Stimulated activated naive B cell treated with anti-CD40 and anti-IgM and Interleukin-4, amounts not matched to agents 10 μg/mL and 1 μg/mL and 100 μg/mL, for 72 hours (primary cell): ENCODE data around the gene SYT13.

Source experiments
- ATAC-seq, 2 donors: fragments of 150-1000 bp; cut with Tn5 transposase; replicated peaks; 2 replicates each; pipeline ENCODE4 v1.10.0; 2021; ENCODE audit warnings: moderate library complexity in 1 of 2
- DNase-seq: peaks from one replicate; pipeline ENCODE4 v3.0.0; 2021
- H3K27ac Mint-ChIP-seq: one replicate; pipeline ENCODE4 v1.8.0; 2022; ENCODE audit warnings: mild to moderate bottlenecking, mixed read lengths
- H3K27me3 Mint-ChIP-seq, 2 donors: one replicate each; pipeline ENCODE4 v1.8.0; 2022; ENCODE audit warnings: mixed read lengths in 2 of 2
- H3K36me3 Mint-ChIP-seq, 2 donors: one replicate each; pipeline ENCODE4 v1.8.0; 2022; ENCODE audit warnings: mixed read lengths in 2 of 2, mild to moderate bottlenecking in 1 of 2
- H3K4me1 Mint-ChIP-seq, 2 donors: one replicate each; pipeline ENCODE4 v1.8.0; 2022; ENCODE audit warnings: mixed read lengths in 2 of 2, mild to moderate bottlenecking in 1 of 2
- H3K4me3 Mint-ChIP-seq, 2 donors: one replicate each; pipeline ENCODE4 v1.8.0; 2022; ENCODE audit warnings: mild to moderate bottlenecking in 2 of 2, mixed read lengths in 2 of 2, moderate library complexity in 1 of 2
- H3K9me3 Mint-ChIP-seq, 2 donors: one replicate each; pipeline ENCODE4 v1.8.0; 2022; ENCODE audit warnings: mixed read lengths in 2 of 2, mild to moderate bottlenecking in 1 of 2

Gene SYT13

GRCh38 chr11:45274206-45274605 lies 11.9 kb downstream of the SYT13 start:
- Mint-ChIP-seq H3K4me1 (no peaks in the 10 kb centered on the region), H3K27ac (no peak overlapping the region), H3K27me3 (peaks cover 40 to 53% of the 10 kb centered on the region in 2 donors), H3K4me3 (no peak overlapping the region), H3K9me3 (peaks cover 4 to 8% of the 10 kb centered on the region in 2 donors), H3K36me3 (no peaks in the 10 kb centered on the region)
- DNase-seq (no peak), ATAC-seq (no peak)

GRCh38 chr11:45273509-45273908 lies 12.6 kb downstream of the SYT13 start:
- peaks cover 47 to 58% of the 10 kb centered on the region in 2 donors for H3K27me3 Mint-ChIP-seq
- ATAC-seq (no peak), DNase-seq (no peak)
- peaks cover 4 to 8% of the 10 kb centered on the region in 2 donors for H3K9me3 Mint-ChIP-seq
- H3K4me1 Mint-ChIP-seq: no peaks in the 10 kb centered on the region
- no peak overlapping the region for H3K27ac Mint-ChIP-seq
- no peaks in the 10 kb centered on the region for H3K36me3 Mint-ChIP-seq
- no peak overlapping the region for H3K4me3 Mint-ChIP-seq

GRCh38 chr11:45272701-45273100 lies 13.4 kb downstream of the SYT13 start:
- Mint-ChIP-seq H3K27ac (no peak overlapping the region), H3K27me3 (peaks cover 50 to 55% of the 10 kb centered on the region in 2 donors), H3K36me3 (no peaks in the 10 kb centered on the region), H3K9me3 (peaks cover 4 to 8% of the 10 kb centered on the region in 2 donors), H3K4me3 (no peak overlapping the region), H3K4me1 (no peaks in the 10 kb centered on the region)
- DNase-seq: no peak
- ATAC-seq: no peak

GRCh38 chr11:45270946-45271716 lies 15.0 kb downstream of the SYT13 start:
- Mint-ChIP-seq H3K27ac (no peak overlapping the region), H3K27me3 (peaks cover 55 to 57% of the 10 kb centered on the region in 2 donors), H3K4me3 (no peak overlapping the region), H3K9me3 (peaks cover 4 to 7% of the 10 kb centered on the region in 2 donors), H3K4me1 (no peaks in the 10 kb centered on the region), H3K36me3 (no peaks in the 10 kb centered on the region)
- DNase-seq (no peak), ATAC-seq (no peak)

DNA sequence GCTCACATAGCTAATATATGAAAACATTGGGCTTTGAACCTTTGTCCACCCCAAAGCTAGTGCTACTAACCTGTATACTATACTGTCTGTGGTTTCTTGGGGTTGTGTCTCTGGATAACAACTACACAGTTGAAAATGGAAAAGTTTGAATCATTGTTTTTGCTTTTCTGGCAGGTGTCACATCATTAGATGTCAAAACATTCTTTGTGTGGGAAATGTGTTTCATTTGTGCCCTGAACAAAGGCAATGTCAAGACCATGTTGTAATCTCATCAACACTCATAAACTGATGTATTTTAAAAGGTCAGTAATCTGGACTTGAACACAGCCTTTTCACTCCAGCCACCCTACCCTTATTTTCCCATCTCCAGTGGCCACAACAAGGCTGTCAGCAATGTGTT lies 16.5 kb downstream of the SYT13 start:
- Mint-ChIP-seq H3K4me1 (no peaks in the 10 kb centered on the region), H3K9me3 (peaks cover 4 to 5% of the 10 kb centered on the region in 2 donors), H3K27me3 (peaks cover 48 to 54% of the 10 kb centered on the region in 2 donors)

GRCh38 chr11:45267652-45268299 lies 18.4 kb downstream of the SYT13 start:
- Mint-ChIP-seq H3K27ac (no peak overlapping the region), H3K9me3 (peaks cover 4 to 6% of the 10 kb centered on the region in 2 donors), H3K36me3 (no peaks in the 10 kb centered on the region), H3K4me3 (no peak overlapping the region), H3K27me3 (peaks cover 43 to 57% of the 10 kb centered on the region in 2 donors), H3K4me1 (no peaks in the 10 kb centered on the region)
- ATAC-seq (no peak), DNase-seq (no peak)

More for the DNA sequence above, 16.5 kb downstream of the SYT13 start:
- ATAC-seq (no peak), DNase-seq (no peak)
- Mint-ChIP-seq H3K4me3 (no peak overlapping the region), H3K27ac (no peak overlapping the region), H3K36me3 (no peaks in the 10 kb centered on the region)

- ATAC-seq (no peak), DNase-seq (no peak)
- Mint-ChIP-seq H3K27me3 (peaks cover 44 to 54% of the 10 kb centered on the region in 2 donors), H3K9me3 (peaks cover 4 to 6% of the 10 kb centered on the region in 2 donors), H3K27ac (no peak overlapping the region), H3K4me3 (no peak overlapping the region), H3K4me1 (no peaks in the 10 kb centered on the region), H3K36me3 (no peaks in the 10 kb centered on the region)
Measured at GRCh38 chr11:45267052-45267451, 19.1 kb downstream of the SYT13 start.

- Mint-ChIP-seq H3K4me1 (no peaks in the 10 kb centered on the region), H3K27me3 (peaks cover 46 to 52% of the 10 kb centered on the region in 2 donors)
- no peak for ATAC-seq
Measured at GRCh38 chr11:45266676-45267020, 19.5 kb downstream of the SYT13 start.

GRCh38 chr11:45265969-45266675 lies 20.0 kb downstream of the SYT13 start:
- DNase-seq: no peak
- no peak overlapping the region for H3K27ac Mint-ChIP-seq
- H3K4me3 Mint-ChIP-seq: no peak overlapping the region
- no peak for ATAC-seq
- no peaks in the 10 kb centered on the region for H3K36me3 Mint-ChIP-seq
- H3K4me1 Mint-ChIP-seq: no peaks in the 10 kb centered on the region
- peaks cover 42 to 50% of the 10 kb centered on the region in 2 donors for H3K27me3 Mint-ChIP-seq
- peaks cover under 1 to 1% of the 10 kb centered on the region in 2 donors for H3K9me3 Mint-ChIP-seq

More at GRCh38 chr11:45266676-45267020, 19.5 kb downstream of the SYT13 start:
- DNase-seq: no peak
- Mint-ChIP-seq H3K9me3 (peaks cover 4 to 6% of the 10 kb centered on the region in 2 donors), H3K36me3 (no peaks in the 10 kb centered on the region), H3K27ac (no peak overlapping the region), H3K4me3 (no peak overlapping the region)

DNA sequence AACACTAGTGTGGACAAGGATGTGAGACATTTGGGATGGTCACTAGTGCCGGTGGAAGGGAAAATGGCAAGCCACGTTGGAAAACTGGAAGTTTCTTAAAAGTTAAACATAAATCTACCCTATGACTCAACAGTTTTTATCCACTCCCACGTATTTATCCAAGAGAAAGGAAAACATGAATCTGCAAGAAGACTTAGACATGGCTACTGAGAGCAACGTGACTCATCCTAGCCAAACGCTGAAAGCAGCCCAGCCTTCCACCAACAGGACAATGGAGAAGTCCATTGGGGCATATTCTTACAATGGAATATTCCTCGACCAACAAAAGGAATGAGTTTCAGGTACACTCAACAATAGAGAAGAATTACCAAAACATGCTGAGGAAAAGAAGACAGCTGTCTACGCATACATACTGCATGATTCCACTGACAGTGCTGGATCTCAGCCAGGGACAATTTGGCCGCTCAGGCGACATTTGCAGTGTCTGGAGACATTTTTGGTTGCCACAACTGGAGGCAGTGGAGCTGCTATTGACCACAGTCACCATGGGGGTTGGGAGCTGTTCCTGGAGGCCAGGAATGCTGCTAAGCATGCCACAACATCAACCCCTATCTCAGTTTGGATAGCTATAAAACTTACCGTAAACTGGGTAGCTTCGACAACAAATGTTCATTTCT lies 21.2 kb downstream of the SYT13 start:
- H3K27ac Mint-ChIP-seq: no peak overlapping the region
- H3K27me3 Mint-ChIP-seq: peaks cover 51 to 55% of the 10 kb centered on the region in 2 donors
- H3K4me3 Mint-ChIP-seq: no peak overlapping the region
- no peaks in the 10 kb centered on the region for H3K36me3 Mint-ChIP-seq
- peaks cover 0 to 1% of the 10 kb centered on the region in 2 donors for H3K9me3 Mint-ChIP-seq
- DNase-seq (no peak), ATAC-seq (no peak)
- no peaks in the 10 kb centered on the region for H3K4me1 Mint-ChIP-seq

DNA sequence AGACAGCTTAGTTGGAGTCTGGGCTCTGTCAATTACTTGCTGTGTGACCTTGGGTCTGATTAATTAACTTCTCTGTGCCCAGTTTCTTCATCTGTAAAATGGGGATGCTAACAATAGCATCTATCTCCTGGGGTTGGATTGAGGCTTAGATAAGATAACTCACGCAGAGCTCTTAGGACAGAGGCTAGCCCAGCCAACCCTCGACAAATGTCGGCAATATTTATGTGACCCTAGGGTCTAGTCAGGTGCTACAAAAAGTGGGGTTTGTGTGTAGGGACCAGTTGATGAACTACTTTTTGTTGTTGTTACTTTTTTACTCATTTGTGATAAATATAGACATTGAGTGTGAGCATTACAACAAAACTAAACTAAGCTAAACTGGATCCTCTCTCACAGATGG lies 22.4 kb downstream of the SYT13 start:
- no peaks in the 10 kb centered on the region for H3K36me3 Mint-ChIP-seq
- no peak overlapping the region for H3K4me3 Mint-ChIP-seq
- peaks cover 52 to 60% of the 10 kb centered on the region in 2 donors for H3K27me3 Mint-ChIP-seq
- H3K9me3 Mint-ChIP-seq: peaks cover 0 to 1% of the 10 kb centered on the region in 2 donors
- no peak for DNase-seq
- no peak overlapping the region for H3K27ac Mint-ChIP-seq
- H3K4me1 Mint-ChIP-seq: no peaks in the 10 kb centered on the region
- ATAC-seq: no peak

DNA sequence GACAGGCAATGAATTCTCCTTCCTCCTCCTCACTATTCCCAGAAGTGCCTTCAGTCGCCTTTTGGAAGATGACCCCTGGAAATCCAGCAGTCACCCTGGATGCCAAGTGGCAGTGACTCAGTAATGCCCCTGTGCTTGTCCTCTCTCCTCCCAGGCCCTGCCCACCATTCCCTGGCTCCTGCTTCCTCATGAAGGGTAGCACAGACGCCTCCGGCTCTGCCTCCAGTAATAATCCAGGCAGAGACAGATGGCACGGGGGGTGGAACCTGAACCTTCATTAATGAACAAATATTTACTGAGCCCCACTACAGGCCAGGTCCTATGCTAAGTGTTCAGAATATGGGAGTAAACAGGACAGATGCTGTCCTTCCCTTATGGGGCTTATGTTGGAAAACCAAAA lies 23.2 kb downstream of the SYT13 start:
- H3K36me3 Mint-ChIP-seq: no peaks in the 10 kb centered on the region
- H3K27me3 Mint-ChIP-seq: peaks cover 54 to 61% of the 10 kb centered on the region in 2 donors
- DNase-seq: no peak

GRCh38 chr11:45260071-45260470 lies 26.1 kb downstream of the SYT13 start:
- no peaks in the 10 kb centered on the region for H3K4me1 Mint-ChIP-seq
- no peak overlapping the region for H3K27ac Mint-ChIP-seq
- no peak overlapping the region for H3K4me3 Mint-ChIP-seq
- no peak for ATAC-seq
- DNase-seq: no peak
- H3K27me3 Mint-ChIP-seq: peaks cover 51 to 52% of the 10 kb centered on the region in 2 donors
- no peaks in the 10 kb centered on the region for H3K36me3 Mint-ChIP-seq
- peaks cover 0 to 1% of the 10 kb centered on the region in 2 donors for H3K9me3 Mint-ChIP-seq

More for the DNA sequence above, 23.2 kb downstream of the SYT13 start:
- H3K27ac Mint-ChIP-seq: no peak overlapping the region
- no peak overlapping the region for H3K4me3 Mint-ChIP-seq
- ATAC-seq: no peak
- peaks cover 0 to 1% of the 10 kb centered on the region in 2 donors for H3K9me3 Mint-ChIP-seq
- H3K4me1 Mint-ChIP-seq: no peaks in the 10 kb centered on the region

DNA sequence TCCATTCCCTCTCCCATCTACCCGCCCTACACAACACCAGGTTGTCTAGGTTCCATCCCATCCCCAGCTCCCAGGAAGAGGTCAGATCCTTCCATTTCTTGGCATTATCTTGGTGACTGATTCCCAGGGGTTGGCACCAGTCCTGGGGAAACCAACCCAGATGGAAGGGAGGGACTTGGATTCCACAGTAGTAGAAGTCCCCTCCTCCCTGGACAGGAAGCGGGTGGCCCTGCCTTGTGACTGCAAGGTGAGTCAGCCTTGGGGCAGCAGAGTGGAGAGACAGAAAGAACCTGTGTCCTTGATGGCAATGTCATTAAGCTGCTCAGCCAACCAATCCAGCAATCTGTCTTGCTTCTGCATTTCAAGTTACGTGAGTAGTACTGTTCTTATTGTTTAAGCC lies 26.5 kb downstream of the SYT13 start:
- no peak overlapping the region for H3K4me3 Mint-ChIP-seq
- no peak overlapping the region for H3K27ac Mint-ChIP-seq
- H3K4me1 Mint-ChIP-seq: no peaks in the 10 kb centered on the region
- no peaks in the 10 kb centered on the region for H3K36me3 Mint-ChIP-seq
- ATAC-seq (peak; percentile 52 to 60), DNase-seq (no peak)
- H3K27me3 Mint-ChIP-seq: peaks cover 46 to 49% of the 10 kb centered on the region in 2 donors
- H3K9me3 Mint-ChIP-seq: peaks cover 0 to 1% of the 10 kb centered on the region in 2 donors
